ENCODE data around the gene HEXD.

- no peak for TF ChIP-seq CTCF (IDR thresholded peaks at IDR 0.05)
- TF ChIP-seq POLR2AphosphoS5 (IDR thresholded peaks at IDR 0.05): no peak
- no peak for TF ChIP-seq POLR2A (IDR thresholded peaks at IDR 0.05)
- no peak for TF ChIP-seq EP300 (IDR thresholded peaks at IDR 0.05)
These were observed 43.4 kb upstream of the HEXD start for GRCh38 chr17:82374626-82375331.

Measured in upper lobe of left lung (tissue), 4 donors.